ENCODE measurements around the gene TRPC3.

TRPC3 gene

DNA sequence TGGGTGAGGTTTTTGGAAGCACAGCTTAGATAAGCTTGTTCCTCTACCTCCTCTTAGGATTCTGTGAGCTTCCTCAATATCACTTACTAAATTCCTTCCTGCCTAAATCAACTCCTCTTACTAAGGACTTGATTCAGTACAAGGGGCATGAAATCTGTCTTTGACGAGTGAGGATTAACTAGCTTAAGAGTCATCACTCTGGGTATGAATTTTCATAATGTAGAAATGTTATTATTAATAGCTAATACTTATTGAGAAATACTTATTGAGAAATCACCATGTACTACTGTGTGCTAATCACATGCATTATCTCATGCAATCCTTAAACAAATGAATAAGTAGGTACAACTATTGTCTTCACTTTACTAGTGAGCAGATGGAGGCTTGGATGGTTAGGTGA, 28.6 kb downstream of the TRPC3 start:
- ATAC-seq: no peak
- TF ChIP-seq ZFP3 (CRISPR knock-in tag; IDR thresholded peaks at IDR 0.05): no peak
- no peak for TF ChIP-seq ESRRG (CRISPR knock-in tag; IDR thresholded peaks at IDR 0.05)
- no peak for TF ChIP-seq ZNF8 (CRISPR knock-in tag; IDR thresholded peaks at IDR 0.05)
- TF ChIP-seq OSR1 (CRISPR knock-in tag; IDR thresholded peaks at IDR 0.05): no peak
- no peak for TF ChIP-seq GLIS3 (CRISPR knock-in tag; IDR thresholded peaks at IDR 0.05)
- TF ChIP-seq CREB5 (CRISPR knock-in tag; IDR thresholded peaks at IDR 0.05; ENCODE audit: low read depth): no peak
- no peak for TF ChIP-seq ZNF70 (CRISPR knock-in tag; IDR thresholded peaks at IDR 0.05)
- TF ChIP-seq RARB (CRISPR knock-in tag; IDR thresholded peaks at IDR 0.05): no peak
- no peak for TF ChIP-seq PPARA (CRISPR knock-in tag; IDR thresholded peaks at IDR 0.05; ENCODE audit: borderline replicate concordance)
- no peak for TF ChIP-seq TCF4 (CRISPR knock-in tag; IDR thresholded peaks at IDR 0.05; ENCODE audit: borderline replicate concordance)
- TF ChIP-seq, protein P1, sequence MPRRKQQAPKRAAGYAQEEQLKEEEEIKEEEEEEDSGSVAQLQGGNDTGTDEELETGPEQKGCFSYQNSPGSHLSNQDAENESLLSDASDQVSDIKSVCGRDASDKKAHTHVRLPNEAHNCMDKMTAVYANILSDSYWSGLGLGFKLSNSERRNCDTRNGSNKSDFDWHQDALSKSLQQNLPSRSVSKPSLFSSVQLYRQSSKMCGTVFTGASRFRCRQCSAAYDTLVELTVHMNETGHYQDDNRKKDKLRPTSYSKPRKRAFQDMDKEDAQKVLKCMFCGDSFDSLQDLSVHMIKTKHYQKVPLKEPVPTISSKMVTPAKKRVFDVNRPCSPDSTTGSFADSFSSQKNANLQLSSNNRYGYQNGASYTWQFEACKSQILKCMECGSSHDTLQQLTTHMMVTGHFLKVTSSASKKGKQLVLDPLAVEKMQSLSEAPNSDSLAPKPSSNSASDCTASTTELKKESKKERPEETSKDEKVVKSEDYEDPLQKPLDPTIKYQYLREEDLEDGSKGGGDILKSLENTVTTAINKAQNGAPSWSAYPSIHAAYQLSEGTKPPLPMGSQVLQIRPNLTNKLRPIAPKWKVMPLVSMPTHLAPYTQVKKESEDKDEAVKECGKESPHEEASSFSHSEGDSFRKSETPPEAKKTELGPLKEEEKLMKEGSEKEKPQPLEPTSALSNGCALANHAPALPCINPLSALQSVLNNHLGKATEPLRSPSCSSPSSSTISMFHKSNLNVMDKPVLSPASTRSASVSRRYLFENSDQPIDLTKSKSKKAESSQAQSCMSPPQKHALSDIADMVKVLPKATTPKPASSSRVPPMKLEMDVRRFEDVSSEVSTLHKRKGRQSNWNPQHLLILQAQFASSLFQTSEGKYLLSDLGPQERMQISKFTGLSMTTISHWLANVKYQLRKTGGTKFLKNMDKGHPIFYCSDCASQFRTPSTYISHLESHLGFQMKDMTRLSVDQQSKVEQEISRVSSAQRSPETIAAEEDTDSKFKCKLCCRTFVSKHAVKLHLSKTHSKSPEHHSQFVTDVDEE (CRISPR knock-in tag; IDR thresholded peaks at IDR 0.05): no peak

DNA sequence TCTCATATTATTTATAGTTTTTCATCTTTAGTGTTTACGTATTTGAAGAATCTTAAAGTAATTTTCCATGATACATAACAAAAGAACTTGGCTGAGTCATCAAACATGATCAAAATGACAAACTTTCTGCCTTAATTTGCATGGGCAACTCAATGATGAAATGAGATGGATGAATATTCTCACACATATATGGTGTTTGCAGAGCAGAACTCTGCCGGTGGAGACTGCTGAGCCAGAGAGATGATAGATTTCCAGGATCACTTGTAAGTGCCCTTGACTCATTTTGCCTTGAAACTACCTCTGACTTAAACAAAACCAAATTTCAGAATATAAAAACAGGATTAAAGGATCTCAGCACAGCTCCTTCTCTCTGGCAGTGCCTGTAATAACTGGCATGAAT, 38.2 kb downstream of the TRPC3 start:
- ATAC-seq: no peak
- TF ChIP-seq ZC3H10 (CRISPR knock-in tag; IDR thresholded peaks at IDR 0.05) (no peak), ISL1 (CRISPR knock-in tag; IDR thresholded peaks at IDR 0.05) (no peak), BACH2 (CRISPR knock-in tag; IDR thresholded peaks at IDR 0.05; ENCODE audit: borderline replicate concordance) (no peak), CREB5 (CRISPR knock-in tag; IDR thresholded peaks at IDR 0.05; ENCODE audit: low read depth) (no peak), TCF4 (CRISPR knock-in tag; IDR thresholded peaks at IDR 0.05; ENCODE audit: borderline replicate concordance) (no peak), ZFP30 (CRISPR knock-in tag; IDR thresholded peaks at IDR 0.05) (no peak), ESRRG (CRISPR knock-in tag; IDR thresholded peaks at IDR 0.05) (no peak), CSDC2 (CRISPR knock-in tag; IDR thresholded peaks at IDR 0.05) (no peak), TOX (CRISPR knock-in tag; IDR thresholded peaks at IDR 0.05; ENCODE audit: borderline replicate concordance) (no peak), PPARA (CRISPR knock-in tag; IDR thresholded peaks at IDR 0.05; ENCODE audit: borderline replicate concordance) (no peak), ZNF565 (CRISPR knock-in tag; conservative IDR thresholded peaks at IDR 0.05; ENCODE audit: low read depth) (no peak), ZNF8 (CRISPR knock-in tag; IDR thresholded peaks at IDR 0.05) (no peak), ZNF70 (CRISPR knock-in tag; IDR thresholded peaks at IDR 0.05) (no peak), RARB (CRISPR knock-in tag; IDR thresholded peaks at IDR 0.05) (no peak), GLIS3 (CRISPR knock-in tag; IDR thresholded peaks at IDR 0.05) (no peak), OSR1 (CRISPR knock-in tag; IDR thresholded peaks at IDR 0.05) (no peak)
- TF ChIP-seq, protein P1 (CRISPR knock-in tag; IDR thresholded peaks at IDR 0.05): no peak
- TF ChIP-seq, protein P2, sequence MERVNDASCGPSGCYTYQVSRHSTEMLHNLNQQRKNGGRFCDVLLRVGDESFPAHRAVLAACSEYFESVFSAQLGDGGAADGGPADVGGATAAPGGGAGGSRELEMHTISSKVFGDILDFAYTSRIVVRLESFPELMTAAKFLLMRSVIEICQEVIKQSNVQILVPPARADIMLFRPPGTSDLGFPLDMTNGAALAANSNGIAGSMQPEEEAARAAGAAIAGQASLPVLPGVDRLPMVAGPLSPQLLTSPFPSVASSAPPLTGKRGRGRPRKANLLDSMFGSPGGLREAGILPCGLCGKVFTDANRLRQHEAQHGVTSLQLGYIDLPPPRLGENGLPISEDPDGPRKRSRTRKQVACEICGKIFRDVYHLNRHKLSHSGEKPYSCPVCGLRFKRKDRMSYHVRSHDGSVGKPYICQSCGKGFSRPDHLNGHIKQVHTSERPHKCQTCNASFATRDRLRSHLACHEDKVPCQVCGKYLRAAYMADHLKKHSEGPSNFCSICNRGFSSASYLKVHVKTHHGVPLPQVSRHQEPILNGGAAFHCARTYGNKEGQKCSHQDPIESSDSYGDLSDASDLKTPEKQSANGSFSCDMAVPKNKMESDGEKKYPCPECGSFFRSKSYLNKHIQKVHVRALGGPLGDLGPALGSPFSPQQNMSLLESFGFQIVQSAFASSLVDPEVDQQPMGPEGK (CRISPR knock-in tag; IDR thresholded peaks at IDR 0.05; ENCODE audit: borderline replicate concordance): no peak
- TF ChIP-seq, protein P3, sequence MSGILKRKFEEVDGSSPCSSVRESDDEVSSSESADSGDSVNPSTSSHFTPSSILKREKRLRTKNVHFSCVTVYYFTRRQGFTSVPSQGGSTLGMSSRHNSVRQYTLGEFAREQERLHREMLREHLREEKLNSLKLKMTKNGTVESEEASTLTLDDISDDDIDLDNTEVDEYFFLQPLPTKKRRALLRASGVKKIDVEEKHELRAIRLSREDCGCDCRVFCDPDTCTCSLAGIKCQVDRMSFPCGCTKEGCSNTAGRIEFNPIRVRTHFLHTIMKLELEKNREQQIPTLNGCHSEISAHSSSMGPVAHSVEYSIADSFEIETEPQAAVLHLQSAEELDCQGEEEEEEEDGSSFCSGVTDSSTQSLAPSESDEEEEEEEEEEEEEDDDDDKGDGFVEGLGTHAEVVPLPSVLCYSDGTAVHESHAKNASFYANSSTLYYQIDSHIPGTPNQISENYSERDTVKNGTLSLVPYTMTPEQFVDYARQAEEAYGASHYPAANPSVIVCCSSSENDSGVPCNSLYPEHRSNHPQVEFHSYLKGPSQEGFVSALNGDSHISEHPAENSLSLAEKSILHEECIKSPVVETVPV (CRISPR knock-in tag; IDR thresholded peaks at IDR 0.05): no peak

Measured in SK-N-SH treated with all-trans-retinoic acid at 6 μM for 48 hours (cell line).